MCF 10A (cell line): ENCODE results near the gene NCKAP1. TPM values are rescaled to one million over a fixed set of nuclear protein-coding genes. Genes with fewer than 3 reads are reported as not detected.
"Not testable (repeated sequence)": the region's sequence is repeated elsewhere in the genome, so short reads cannot be mapped to it uniquely, and the experiment has no call there.

Experiments
- BruUV-seq: library from RNA; stranded (reverse); fragments of 400-500 nt; replicated peaks from 2 replicates; lab custom pipeline; 2021; lab: Mats Ljungman, UMichigan
- CTCF ChIA-PET: fragments of 300-600 bp; sonication (Branson Sonifier 250); formaldehyde crosslinking; extraction: SDS; loops from one replicate; lab custom pipeline; 2021; ENCODE audit warnings: antibody characterized with exemption, inconsistent platforms; lab: Yijun Ruan, JAX
- POLR2A ChIA-PET: fragments of 300-600, 350-650 bp; sonication (Branson Sonifier 250); formaldehyde crosslinking; extraction: SDS; loops from one replicate; lab custom pipeline; 2020; ENCODE audit warnings: antibody characterized with exemption, inconsistent platforms; lab: Yijun Ruan, JAX
- DNase-seq: peaks from one replicate; pipeline ENCODE4 v3.0.0-alpha.2; 2018; ENCODE audit not compliant: unreplicated experiment
- H3K27ac Mint-ChIP-seq: one replicate; pipeline ENCODE4 v1.8.0; 2022; ENCODE audit warnings: mild to moderate bottlenecking, low read depth, mixed read lengths; ENCODE audit not compliant: unreplicated experiment
- H3K27me3 Mint-ChIP-seq: one replicate; pipeline ENCODE4 v1.8.0; 2022; ENCODE audit warnings: mixed read lengths; ENCODE audit not compliant: insufficient read depth, unreplicated experiment
- H3K36me3 Mint-ChIP-seq: one replicate; pipeline ENCODE4 v1.8.0; 2022; ENCODE audit warnings: mild to moderate bottlenecking, moderate library complexity, mixed read lengths; ENCODE audit not compliant: insufficient read depth, unreplicated experiment
- H3K4me1 Mint-ChIP-seq: one replicate; pipeline ENCODE4 v1.8.0; 2022; ENCODE audit warnings: mixed read lengths; ENCODE audit not compliant: insufficient read depth, unreplicated experiment
- H3K4me3 Mint-ChIP-seq: one replicate; pipeline ENCODE4 v1.8.0; 2022; ENCODE audit warnings: mild to moderate bottlenecking, moderate library complexity, mixed read lengths; ENCODE audit not compliant: unreplicated experiment
- H3K9me3 Mint-ChIP-seq: one replicate; pipeline ENCODE4 v1.8.0; 2022; ENCODE audit warnings: mixed read lengths; ENCODE audit not compliant: unreplicated experiment
- CTCF ChIP-seq: fragments of 200-600 bp; IDR thresholded peaks from one replicate; pipeline ENCODE4 v1.8.0; 2022; ENCODE audit warnings: antibody characterized with exemption, mild to moderate bottlenecking; ENCODE audit not compliant: unreplicated experiment
- intact Hi-C: fragments of 100-400 bp; cut with micrococcal nuclease; formaldehyde crosslinking; loops from 2 replicates; pipeline ENCODE4 v1.14.1; 2022
- total RNA-seq: library from RNA; stranded (reverse); gene quantifications from 2 replicates; pipeline ENCODE4 v1.2.3, GENCODE V29; 2022

Gene NCKAP1
- total RNA-seq, 1 experiment from 2014 or later, result 160 TPM

- Mint-ChIP-seq H3K27ac (peak overlapping the region; percentile 32), H3K9me3 (peaks cover 4% of the 10 kb centered on the region), H3K27me3 (no peaks in the 10 kb centered on the region), H3K4me1 (peaks cover 8% of the 10 kb centered on the region), H3K36me3 (no peaks in the 10 kb centered on the region), H3K4me3 (no peak overlapping the region)
- peak; percentile 56 for DNase-seq
- no peak for TF ChIP-seq CTCF
- ChIA-PET CTCF (no interaction called here), POLR2A (interaction anchor here (0.7 kb wide), 1 partner anchor 661 kb away, joined by 4 read pairs; no protein-coding TSS in a partner anchor)
- intact Hi-C loops, result no loop called here
- BruUV-seq, result no TSS peak
Measured at GRCh38 chr2:182883451-182883850, 154.8 kb downstream of the NCKAP1 start.

GRCh38 chr2:182880100-182880499, 158.2 kb downstream of the NCKAP1 start:
- H3K4me1 Mint-ChIP-seq, H3K27me3 Mint-ChIP-seq, H3K4me3 Mint-ChIP-seq, DNase-seq, POLR2A ChIA-PET, H3K36me3 Mint-ChIP-seq, H3K27ac Mint-ChIP-seq, BruUV-seq, intact Hi-C loops: not testable (repeated sequence)
- peaks cover 16% of the 10 kb centered on the region for H3K9me3 Mint-ChIP-seq
- CTCF ChIA-PET, result interaction anchor here (0.6 kb wide), 1 partner anchor 65 kb away, joined by 5 read pairs; no protein-coding TSS in a partner anchor

GRCh38 chr2:182876653-182877052, 161.6 kb downstream of the NCKAP1 start:
- H3K27ac Mint-ChIP-seq, H3K27me3 Mint-ChIP-seq, H3K4me3 Mint-ChIP-seq, DNase-seq, CTCF ChIA-PET, BruUV-seq, intact Hi-C loops, H3K36me3 Mint-ChIP-seq, H3K4me1 Mint-ChIP-seq: not testable (repeated sequence)
- POLR2A ChIA-PET, result interaction anchor here (0.7 kb wide), 1 partner anchor 469 kb away, joined by 3 read pairs; no protein-coding TSS in a partner anchor
- H3K9me3 Mint-ChIP-seq, result peaks cover 16% of the 10 kb centered on the region

GRCh38 chr2:182870227-182870626, 168.0 kb downstream of the NCKAP1 start:
- ChIA-PET POLR2A (no interaction called here), CTCF (interaction anchor here (0.9 kb wide), 1 partner anchor 22 kb away, joined by 3 read pairs; no protein-coding TSS in a partner anchor)
- DNase-seq, result peak; percentile 49
- no TSS peak for BruUV-seq
- intact Hi-C loops, result no loop called here
- H3K27me3 Mint-ChIP-seq, result peaks cover 18% of the 10 kb centered on the region
- no peaks in the 10 kb centered on the region for H3K4me1 Mint-ChIP-seq
- no peaks in the 10 kb centered on the region for H3K36me3 Mint-ChIP-seq
- TF ChIP-seq CTCF, result no peak
- H3K27ac Mint-ChIP-seq, result no peak overlapping the region
- H3K9me3 Mint-ChIP-seq, result no peaks in the 10 kb centered on the region
- no peak overlapping the region for H3K4me3 Mint-ChIP-seq

- Mint-ChIP-seq H3K27me3 (peaks cover 18% of the 10 kb centered on the region), H3K36me3 (no peaks in the 10 kb centered on the region), H3K4me3 (no peak overlapping the region), H3K4me1 (no peaks in the 10 kb centered on the region), H3K9me3 (no peaks in the 10 kb centered on the region), H3K27ac (no peak overlapping the region)
- no TSS peak for BruUV-seq
- no peak for DNase-seq
- intact Hi-C loops, result no loop called here
- no peak for TF ChIP-seq CTCF
- ChIA-PET CTCF (interaction anchor here (0.9 kb wide), 1 partner anchor 15 kb away, joined by 3 read pairs; no protein-coding TSS in a partner anchor), POLR2A (interaction anchor here (0.6 kb wide), 1 partner anchor 11 kb away, joined by 3 read pairs; no protein-coding TSS in a partner anchor)
Measured at GRCh38 chr2:182868054-182868796, 170.0 kb downstream of the NCKAP1 start.
